GM13976 (cell line): ENCODE measurements around the gene CWF19L1.

Experiments
- DNase-seq: peaks from one replicate; pipeline ENCODE4 v3.0.0; 2012; ENCODE audit warnings: low spot score
- CTCF ChIP-seq: IDR thresholded peaks from 2 replicates; pipeline ENCODE4 v1.5.1; 2012; ENCODE audit warnings: borderline replicate concordance, mild to moderate bottlenecking; ENCODE audit not compliant: insufficient read depth; ENCODE audit errors: extremely low read depth, missing control alignments, control extremely low read depth
- in situ Hi-C: fragments of 300-500 bp; cut with MboI; formaldehyde crosslinking; loops from one replicate; pipeline ENCODE4 v1.12.0; 2022; ENCODE audit warnings: low sequenced_read_pairs, mixed read lengths, inconsistent platforms; ENCODE audit not compliant: unreplicated experiment

CWF19L1 gene

GRCh38 chr10:100229819-100230422 is 37.5 kb downstream of the CWF19L1 start:
- DNase-seq, result no peak
- in situ Hi-C loops, result no loop called here
- no peak for TF ChIP-seq CTCF

GRCh38 chr10:100223879-100224278 is 43.6 kb downstream of the CWF19L1 start:
- no peak for TF ChIP-seq CTCF
- DNase-seq, result no peak
- in situ Hi-C loops, result no loop called here

GRCh38 chr10:100222529-100222928 is 44.9 kb downstream of the CWF19L1 start:
- no peak for DNase-seq
- in situ Hi-C loops, result no loop called here
- TF ChIP-seq CTCF, result no peak

GRCh38 chr10:100216006-100216405 is 51.4 kb downstream of the CWF19L1 start:
- in situ Hi-C loops, result no loop called here
- DNase-seq, result no peak
- TF ChIP-seq CTCF, result no peak

- in situ Hi-C loops, result no loop called here
Observed at GRCh38 chr10:100209303-100209702, 58.1 kb downstream of the CWF19L1 start.

GRCh38 chr10:100208276-100208675 is 59.2 kb downstream of the CWF19L1 start:
- in situ Hi-C loops, result no loop called here
- no peak for TF ChIP-seq CTCF
- no peak for DNase-seq

More at GRCh38 chr10:100209303-100209702, 58.1 kb downstream of the CWF19L1 start:
- no peak for TF ChIP-seq CTCF
- no peak for DNase-seq
